Dermis blood vessel endothelial cell (primary cell): ENCODE measurements around the gene HNRNPA0. TPM values are rescaled to one million over a fixed set of nuclear protein-coding genes. Genes with fewer than 3 reads are reported as not detected.
A peak's percentile ranks its signal among the peaks of the same experiment; 100 is the strongest.

ENCODE experiments used
- DNase-seq: peaks from one replicate; pipeline ENCODE4 v3.0.0; 2010
- total RNA-seq: library from RNA; depleted of rRNA; stranded (reverse); fragments of >200 nt; gene quantifications from 2 replicates; pipeline ENCODE4 v1.2.3, GENCODE V29; 2014

The HNRNPA0 gene
- total RNA-seq, 1 donor from 2014 or later, result 11.1 TPM

DNA sequence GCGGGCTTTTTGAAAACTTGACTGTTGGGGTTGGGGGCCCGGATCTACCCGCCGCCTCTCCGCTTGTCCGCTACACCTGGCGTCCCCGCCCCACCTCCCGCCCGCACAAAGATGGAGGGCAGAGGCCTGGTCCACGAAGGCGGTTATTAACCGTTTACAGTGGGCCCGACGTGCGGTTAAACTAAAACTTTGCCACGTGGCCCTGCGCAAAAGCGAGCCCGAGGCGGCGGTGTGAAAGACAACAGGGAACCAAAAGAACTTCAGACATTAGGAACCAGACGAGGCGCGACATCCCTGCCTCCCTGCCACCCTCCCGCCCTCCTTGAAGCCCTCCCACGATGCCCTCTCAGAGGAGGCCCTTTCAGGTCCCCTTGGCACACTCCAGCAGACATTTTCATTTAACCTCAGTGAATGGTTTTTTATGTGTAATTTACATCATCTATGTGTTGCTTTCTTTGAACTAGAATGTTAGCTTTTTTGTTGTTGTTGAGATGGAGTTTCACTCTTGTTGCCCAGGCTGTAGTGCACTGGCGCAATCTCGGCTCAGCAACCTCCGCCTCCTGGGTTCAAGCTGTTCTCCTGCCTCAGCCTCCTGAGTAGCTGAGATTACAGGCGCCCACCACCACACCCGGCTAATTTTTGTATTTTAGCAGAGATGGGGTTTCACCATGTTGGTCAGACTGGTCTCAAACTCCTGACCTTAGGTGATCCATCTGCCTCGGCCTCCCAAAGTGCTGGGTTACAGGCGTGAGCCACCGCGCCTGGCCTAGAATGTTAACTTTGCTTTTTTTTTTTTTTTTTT is 999 bp upstream of the HNRNPA0 start:
- no peak for DNase-seq

DNA sequence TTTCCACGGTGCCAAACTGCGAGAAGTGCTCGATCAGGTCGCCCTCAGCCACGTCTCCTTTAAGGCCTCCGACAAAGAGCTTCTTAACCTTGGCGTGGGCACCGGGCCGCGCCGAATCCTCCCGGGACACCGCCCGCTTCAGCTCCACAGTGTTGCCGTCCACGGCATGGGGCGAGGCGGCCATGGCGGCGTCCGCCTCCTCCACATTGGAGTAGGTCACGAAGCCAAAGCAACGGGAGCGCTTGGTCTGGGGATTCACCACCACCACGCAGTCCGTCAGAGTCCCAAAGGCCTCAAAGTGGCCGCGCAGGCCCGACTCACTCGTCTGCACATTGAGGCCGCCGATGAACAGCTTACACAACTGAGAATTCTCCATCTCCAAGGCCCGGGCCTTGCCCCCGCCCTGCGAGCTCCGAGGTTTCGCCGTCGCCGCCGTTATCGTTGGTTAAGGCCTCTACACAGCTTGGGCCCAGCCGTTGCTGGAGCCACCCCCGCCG is 424 bp downstream of the HNRNPA0 start:
- DNase-seq, result no peak

DNA sequence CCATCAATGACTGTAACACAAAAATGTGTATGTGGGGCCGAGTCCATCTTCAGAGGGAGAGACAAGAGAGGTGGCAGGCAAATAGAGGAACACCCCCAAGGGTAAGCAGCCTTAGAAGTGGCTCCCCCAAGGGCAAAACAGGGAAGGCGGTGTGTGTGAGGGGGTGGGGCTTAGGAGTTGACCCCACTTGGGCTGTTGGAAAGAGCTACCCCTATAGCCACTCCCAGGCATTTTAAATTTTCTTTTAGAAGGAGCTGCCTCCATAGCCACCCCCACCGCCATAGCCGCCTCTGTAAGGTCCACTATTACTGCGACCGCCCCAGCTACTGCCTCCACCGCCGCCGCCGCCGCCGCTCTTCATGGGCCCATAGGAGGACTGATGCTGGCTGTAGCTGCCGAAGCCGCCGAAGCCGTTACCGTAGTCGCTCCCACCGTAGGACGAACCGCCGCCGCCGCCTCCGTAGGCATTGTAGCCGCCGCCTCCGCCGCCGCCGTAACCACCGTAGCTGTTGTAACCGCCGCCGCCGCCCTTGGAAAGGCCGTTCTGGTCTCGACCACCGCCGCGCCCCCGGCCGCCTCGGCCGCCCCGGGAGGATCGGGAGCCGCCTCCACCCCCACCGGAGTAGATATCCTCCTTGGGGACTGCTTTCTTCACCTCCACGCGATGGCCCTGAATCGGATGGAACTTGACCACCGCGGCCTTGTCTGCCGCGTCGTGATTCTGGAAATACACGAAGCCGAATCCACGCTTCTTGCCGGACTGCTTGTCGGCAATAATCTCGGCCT is 1.1 kb downstream of the HNRNPA0 start:
- peak; percentile 37 for DNase-seq

DNA sequence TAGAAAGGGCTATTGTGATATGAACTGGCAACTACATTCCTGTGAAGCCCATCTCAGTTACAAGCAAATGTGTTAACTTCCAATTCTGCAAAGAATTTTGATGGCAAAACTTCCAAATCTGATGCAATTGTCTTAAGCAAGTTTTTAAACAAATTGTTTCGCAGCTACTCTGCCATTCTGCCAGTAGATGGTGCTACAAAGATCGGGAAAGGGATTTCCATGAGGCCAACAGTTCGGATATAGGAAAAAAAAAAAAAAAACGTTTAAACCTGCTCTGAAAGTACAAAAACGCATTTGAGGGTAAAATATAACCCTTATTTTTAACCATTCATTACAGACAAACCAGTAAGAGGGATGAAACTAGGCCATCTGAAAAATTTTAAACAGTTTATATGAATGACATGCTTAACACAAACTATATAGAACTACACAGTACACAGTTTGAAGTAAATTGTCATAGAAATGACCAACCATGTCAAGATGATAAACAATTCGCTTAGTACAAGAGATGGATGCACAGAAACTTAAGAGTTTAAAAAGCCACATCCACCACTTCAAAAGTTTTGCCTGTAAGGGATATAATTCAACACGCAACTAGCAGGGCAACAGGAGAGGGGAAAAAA is 2.2 kb downstream of the HNRNPA0 start:
- peak; percentile 83 for DNase-seq

DNA sequence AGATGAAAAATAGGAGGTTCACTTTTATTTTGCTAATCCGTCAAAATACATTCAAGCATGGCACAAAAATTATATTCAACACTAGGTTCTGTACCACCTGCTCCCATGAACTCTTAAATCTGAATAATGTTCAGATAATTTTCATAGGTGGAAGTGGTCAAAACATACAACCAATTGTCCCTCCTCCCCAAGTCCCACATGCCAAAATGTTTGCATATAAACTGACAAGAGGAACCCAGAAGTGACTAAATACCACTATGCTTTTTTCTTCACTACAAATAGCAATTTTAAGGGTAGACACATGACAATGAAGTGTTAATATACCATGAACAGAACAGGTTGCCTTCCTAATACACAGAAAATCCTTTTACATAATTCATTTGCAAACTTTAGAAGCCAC is 3.7 kb downstream of the HNRNPA0 start:
- DNase-seq, result no peak

DNA sequence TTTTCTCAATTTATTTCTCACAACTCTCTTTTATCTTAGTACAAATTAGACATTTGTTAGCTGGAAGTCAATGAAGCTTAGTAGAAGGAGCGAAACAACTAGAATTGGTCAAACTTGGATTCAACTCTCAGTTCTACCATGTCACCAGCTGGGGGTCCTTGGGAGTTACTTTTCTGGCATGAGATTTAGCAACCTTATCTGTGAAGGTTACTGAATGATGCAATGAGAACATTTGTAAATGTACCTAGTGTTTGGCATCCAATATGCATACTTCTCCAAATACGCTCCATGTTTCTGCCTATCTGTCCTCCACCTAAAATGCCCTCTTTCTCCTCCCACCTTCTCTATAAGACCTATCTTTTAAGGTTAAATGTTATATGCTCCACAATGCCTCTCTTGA is 6.3 kb downstream of the HNRNPA0 start:
- no peak for DNase-seq

DNA sequence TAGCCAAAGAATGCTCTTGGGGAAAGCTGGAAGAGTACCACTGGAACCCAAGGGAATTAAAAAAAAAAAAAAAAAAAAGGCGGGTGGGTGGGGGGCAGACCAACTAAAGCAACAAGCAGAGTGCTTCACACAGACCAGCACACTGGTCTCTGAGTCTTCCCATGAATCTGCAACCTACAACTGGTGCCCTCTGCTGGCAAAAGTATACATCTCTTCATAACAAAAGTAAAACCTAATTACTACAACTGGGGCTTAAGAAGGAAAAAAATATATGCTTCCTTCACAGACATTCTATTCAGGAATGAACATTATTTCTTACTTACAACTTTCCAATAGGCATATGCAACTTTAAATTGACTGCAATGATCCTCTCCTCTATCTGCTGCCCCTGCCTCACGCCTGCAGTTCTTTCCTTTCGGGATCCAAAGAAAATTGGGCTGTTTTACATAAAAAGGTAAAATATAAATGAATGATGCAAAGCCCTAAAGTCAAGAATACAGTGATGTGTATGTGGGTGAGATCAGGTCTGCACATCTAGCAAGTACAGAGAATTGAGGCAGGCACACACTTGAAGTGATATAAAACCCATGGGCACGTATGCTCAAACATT is 11.0 kb downstream of the HNRNPA0 start:
- DNase-seq, result peak; percentile 90

DNA sequence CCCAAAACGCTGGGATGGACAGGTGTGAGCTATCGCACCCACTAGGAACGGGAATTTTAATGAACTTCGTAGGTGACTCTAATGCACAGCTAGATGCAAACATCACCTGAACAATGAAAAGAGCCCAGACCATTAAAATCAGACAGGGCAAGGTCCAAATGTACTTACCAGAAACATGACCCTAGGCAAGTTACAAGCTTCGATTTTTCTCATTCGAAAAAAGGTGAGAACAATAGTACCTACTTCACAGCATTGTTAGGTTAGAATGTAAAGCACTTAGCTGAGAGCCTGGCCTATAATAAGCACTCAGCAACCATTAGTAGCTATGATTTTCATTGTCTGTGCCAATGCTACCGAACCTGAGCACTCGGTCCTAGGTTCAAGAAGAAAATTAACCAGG is 12.4 kb downstream of the HNRNPA0 start:
- DNase-seq, result no peak

DNA sequence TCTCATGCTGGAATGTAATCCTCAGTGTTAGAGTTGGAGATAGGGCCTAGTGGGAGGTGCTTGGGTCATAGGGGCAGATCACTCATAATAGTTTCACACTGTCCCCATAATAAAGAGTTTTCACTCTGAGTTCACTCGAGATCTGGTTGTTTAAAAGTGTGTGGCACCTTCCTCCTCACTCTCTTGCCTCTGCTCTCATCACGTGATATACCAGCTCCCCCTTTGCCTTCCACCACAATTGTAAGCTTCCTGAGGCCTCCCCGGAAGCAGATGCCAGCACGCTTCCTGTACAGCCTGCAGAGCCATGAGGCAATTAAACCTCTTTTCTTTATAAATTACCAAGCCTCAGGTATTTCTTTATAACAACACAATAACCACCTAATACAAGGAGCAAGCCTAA is 14.4 kb downstream of the HNRNPA0 start:
- DNase-seq, result no peak

DNA sequence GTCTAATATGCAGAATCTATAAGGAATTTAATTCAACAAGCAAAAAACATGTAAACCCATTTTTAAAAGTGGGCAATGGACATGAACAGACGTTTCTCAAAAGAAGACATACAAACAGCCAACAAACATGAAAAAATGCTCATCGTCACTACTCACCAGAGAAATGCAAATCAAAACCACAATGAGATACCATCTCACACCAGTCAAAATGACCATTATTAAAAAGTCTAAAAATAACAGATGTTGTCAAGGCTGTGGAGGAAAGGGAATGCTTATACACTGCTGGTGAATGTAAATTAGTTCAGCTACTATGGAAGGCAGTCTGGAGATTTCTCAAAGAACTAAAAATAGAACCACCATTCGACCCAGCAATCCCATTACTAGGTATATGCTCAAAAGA is 15.2 kb downstream of the HNRNPA0 start:
- DNase-seq, result no peak

DNA sequence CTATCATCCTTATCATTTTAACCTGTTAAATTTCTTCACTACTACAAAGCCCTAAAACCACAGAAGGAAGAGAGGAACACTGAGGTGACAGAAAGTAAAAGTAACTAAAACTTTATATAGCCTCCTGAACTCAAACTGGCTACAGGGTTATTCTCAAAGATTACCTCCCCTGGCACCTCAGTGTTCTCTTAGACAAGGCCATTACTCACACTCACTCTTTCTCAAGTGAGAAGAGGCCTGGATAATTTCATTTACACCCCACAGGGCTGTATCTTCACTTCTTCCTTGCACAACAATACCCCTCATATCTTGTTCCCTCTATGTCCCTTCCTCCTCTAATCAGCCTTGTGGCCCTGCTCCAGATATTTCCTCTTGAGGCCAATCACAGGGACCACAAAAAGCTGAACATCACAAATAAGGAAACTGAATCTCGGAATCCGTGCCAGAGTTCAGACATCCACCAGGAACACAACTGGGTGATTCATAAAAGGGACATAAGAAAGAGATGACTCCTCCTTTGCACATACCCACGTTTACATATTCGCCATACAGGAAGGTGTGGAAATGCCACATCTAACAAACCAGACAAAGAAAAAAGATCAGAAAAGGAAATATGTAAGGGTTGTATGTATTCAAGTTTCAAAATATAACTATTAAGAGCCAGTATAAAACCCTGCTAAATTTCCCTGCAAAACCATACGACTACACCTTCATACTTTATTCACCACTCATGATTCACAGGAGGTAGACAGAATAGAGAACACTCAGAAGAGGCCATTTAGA is 16.6 kb downstream of the HNRNPA0 start:
- peak; percentile 95 for DNase-seq

DNA sequence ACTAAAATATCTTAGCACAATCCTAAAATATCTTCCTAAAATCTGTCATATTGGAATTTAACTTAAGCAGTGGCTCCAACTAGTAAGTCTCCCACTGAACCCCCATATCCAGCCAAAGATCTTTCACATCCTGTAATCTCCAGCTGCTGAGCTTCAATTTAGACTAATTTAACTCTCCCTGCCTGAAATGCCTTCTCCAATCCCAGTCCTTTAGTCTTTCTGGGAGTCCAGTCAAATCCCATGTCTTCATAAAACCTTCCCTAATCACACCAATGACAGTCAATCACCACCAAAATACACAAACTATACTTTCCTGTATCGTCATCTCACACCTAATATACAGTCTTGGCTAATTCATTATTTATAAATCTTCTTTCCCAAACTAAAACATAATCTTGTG is 17.7 kb downstream of the HNRNPA0 start:
- no peak for DNase-seq

DNA sequence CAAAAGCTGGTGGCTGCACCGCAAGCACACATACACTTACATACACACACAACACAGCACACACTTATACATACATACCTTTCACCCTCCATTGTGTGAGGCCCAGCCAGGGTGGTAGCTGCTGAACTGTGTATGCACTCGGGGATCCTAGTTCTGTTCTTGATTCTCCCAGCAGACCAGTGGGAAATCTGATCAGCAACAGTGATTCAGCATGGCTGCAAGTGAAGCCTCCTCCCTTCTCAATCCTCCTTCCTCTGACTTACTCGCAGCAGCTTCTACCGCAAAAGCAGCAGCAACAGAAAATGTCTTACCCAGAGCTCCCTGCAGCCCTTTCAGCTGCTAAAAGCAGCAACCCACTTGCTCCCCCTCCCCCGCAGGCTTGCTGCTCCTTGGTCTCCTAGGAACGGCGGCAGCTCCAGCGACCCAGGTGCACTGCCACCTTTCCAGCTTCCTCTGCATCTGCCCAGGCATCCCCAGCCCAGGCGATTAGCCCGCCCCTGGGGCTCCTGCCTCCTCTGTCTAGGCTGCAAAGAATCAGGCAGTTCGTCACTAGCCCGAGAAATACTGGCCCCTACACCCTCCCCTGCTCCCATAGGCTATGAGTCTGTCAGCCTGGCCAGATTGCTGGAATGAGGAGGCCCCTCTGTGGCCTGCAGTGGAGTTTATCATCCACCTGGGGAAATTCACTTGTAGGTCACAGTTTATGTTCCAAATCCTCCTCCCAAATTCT is 18.4 kb downstream of the HNRNPA0 start, which contains the start of gene KLHL3:
Gene KLHL3, minus strand, starts transcription at position 535 of the 730 bp plus-strand sequence. Its CDS starts 443 bp downstream, at position 92.
- DNase-seq, result peak; percentile 81

DNA sequence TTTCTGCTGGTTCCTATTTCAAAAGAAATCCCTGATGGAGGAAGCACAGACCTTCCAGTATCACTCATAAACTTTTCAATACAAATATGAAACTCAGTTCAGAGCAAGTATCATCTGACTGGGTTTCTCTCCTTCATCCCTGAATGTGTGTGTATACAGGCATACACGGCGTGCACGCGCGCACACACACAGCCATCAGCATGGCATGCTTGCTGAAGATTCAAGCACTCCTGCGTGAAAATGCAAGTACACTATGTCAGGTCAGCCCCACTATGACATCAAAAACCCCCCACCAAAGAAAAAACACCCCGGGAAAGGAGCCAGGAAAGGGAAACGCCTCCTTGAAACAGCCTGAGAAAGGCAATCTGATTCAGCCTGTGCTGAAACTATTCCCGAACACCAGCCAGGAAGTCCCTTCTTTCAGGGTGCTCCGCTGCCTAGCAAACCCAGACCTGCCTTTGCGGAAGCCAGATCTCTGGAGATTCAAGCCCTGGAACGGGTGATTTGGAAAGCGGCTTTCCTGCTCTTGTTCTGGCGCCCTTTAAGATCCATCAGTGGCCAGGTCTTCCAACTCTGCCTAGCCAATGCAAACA is 19.1 kb downstream of the HNRNPA0 start:
- DNase-seq, result peak; percentile 60

DNA sequence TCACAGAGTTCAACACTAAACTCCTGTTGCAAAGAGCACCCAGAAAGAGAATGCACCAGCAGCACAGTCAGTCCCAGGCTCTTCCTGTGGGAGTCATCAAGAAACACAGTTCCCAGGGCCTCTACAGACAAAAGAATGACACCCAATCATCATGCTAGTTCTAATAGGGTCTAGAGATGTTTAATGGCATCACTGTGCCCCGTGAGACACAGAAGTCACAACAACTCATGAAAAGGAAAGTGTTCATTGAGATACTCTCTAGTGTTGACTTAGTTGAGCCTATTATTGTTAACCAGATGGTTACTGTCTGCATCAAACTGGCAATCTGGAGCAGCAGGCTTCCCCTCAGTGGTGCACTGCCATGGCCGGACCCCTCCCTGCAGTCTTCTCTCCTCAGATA is 19.8 kb downstream of the HNRNPA0 start:
- peak; percentile 73 for DNase-seq

DNA sequence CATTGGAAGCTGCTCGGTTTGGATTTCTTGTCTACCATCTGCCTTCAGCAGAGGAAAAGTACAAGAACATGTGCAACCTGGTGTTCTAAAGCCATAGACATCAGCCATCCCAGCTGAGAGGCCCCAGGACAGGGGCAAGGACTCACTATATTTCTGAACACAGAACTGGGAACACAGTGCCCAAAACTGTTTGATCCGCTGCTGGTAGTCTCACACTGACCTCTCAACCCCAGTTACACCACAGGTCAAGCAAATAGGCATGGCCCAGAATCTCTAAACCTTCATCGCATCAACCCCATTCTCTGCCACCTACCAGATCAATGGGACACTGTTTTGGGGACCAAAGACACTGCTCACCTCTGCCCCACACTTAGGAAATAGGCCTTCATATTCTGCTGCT is 20.2 kb downstream of the HNRNPA0 start:
- no peak for DNase-seq

DNA sequence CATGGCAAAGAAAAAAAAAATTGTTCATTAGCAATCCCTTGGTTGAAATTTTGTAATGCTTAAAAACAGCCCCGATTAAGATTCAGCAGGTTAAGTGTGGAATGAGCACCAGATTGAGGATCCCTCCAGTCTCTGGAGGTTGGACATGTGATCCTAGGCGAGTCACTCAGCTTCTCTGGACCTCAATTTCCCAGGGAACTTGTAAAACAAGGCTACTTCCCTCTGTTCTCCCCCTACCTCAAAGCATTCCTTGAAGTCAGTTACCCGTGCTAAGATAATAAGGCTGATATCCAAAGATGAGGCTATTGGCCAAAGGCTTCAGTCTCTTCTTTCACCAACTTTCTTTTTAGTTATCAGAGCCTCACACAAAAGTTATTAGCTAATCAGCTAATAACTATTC is 21.2 kb downstream of the HNRNPA0 start:
- DNase-seq, result no peak

DNA sequence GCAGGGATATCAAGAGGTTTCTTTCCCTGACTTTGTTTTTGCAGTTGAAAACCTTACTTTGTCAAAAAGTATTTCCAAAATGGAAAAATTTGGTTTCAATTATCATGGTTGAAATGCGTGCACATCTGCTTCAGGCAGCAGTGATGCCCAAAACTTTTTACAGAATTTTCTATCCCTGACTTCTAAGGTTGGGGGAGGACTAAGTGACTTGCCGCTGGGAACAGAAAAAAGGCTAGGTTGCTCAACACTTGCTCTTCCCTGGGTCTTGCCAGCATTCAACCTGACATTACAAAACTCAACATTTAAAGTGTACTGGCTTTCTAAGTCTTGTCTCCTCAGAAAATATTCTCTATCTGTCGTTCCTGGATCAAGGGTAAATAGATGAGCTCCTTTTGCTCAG is 23.0 kb downstream of the HNRNPA0 start:
- DNase-seq, result no peak

DNA sequence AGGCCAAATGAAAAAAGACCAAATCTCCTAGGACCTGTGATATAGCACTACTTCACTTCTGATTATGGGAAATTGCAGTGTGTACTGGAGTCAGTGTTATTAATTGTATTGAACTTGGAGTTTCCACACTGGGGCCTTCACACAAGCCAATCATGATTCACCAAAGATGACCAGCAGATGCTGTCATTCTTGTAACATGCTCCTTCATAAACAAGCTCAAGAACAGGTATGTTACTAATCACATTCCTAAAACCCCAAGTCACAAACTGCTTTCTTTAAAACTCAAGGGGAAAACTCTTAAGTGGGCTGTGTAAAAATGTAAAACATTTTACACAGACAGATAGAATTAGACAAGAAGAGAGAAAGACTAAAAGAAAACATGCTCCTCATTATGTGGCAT is 23.8 kb downstream of the HNRNPA0 start:
- no peak for DNase-seq

DNA sequence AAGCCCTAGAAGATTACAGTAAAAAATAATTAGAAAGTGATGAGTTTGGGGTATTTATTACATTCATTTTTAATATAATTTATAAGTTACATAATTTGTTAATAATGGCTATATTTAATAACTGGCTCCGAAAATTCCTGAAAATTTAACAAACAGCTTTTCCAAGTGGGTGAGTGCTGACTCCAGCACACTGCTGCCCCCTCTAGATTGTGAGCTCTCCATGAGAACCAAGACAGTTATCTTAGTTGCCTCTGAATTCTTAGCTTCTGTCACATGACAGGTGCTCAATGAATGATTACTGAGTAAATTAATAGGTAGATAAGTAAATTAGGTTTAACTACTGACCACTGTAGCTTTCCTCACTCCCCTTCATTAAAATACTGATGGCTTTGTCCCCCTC is 26.1 kb downstream of the HNRNPA0 start:
- peak; percentile 57 for DNase-seq

DNA sequence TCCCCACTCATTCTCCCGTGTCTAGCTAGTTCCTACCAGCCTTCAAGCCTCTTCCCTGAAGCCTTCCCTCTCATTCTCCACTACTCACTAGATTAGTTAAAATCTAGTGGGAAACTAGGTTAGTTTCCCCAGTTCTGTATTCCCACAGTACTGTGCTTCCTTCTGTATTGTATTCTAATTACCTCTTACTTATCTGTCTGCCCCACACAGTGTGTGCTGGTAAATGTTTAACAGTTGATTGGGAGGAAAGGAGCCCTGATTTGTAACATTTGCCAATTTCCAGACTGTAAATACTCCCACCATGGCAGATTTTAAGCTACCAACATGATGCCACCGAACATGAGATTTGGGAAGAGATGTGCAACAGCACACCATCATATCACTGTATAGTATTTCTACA is 26.5 kb downstream of the HNRNPA0 start:
- DNase-seq, result peak; percentile 18
